ENCODE results near the gene KSR1. TPM values are rescaled to one million over a fixed set of nuclear protein-coding genes. Genes with fewer than 3 reads are reported as not detected.
A peak's percentile ranks its signal among the peaks of the same experiment; 100 is the strongest.
"Not testable (repeated sequence)": the region's sequence is repeated elsewhere in the genome, so short reads cannot be mapped to it uniquely, and the experiment has no call there.

The KSR1 gene
- total RNA-seq, 2 experiments from 2014 or later: 179 to 189 TPM

DNA sequence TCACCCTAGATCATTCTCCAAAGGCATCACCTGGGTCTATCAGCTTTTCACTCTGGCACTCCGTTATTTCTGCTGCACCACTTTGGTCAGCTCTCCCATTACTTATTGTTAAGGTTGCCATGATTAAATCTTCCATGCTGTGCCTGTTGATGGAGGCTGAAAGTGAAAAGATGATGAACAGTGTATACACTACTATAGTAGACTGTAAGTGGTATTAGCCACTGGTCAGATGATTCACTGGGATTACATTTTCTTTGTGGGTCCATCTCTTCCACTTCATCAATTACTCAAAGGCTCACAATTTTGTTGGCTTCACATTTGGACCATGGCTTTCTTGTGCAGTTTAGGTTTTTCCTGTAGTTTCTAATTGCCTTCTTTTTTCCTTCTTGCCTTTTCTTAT is 158.9 kb downstream of the KSR1 start:
- DNase-seq: no peak
- Mint-ChIP-seq H3K4me1 (ENCODE audit: low read depth) (peaks cover 55% of the 10 kb centered on the region), H3K9me3 (no peaks in the 10 kb centered on the region), H3K36me3 (ENCODE audit: low read depth) (peaks cover 75% of the 10 kb centered on the region), H3K27ac (peak overlapping the region; percentile 90), H3K4me3 (no peak overlapping the region), H3K27me3 (ENCODE audit: low read depth) (no peaks in the 10 kb centered on the region)
- intact Hi-C loops (cut with micrococcal nuclease): no loop called here
- CTCF ChIA-PET: interaction anchor here (2.7 to 8.6 kb wide), 2 partner anchors 15 to 38 kb away, joined by 9 to 87 read pairs; no protein-coding TSS in a partner anchor

DNA sequence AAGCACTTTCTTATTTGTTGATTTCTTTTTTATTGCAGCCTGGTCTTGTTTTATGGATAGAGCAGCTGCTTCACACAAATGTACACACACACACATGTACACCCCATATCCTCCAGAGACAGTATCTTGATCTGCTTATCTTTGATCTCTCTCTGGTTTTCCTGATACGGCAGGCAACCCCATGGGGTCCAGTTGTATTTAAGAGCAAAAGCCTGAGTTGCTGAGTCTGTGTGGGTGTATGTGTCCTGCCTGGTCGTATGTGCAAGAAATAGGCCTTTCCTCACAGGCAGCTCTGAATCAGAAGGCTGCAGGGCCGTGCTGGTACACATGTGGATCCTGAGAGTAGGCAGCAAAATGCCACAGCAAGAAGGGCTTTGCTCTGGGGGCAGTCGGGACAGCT is 160.2 kb downstream of the KSR1 start:
- peak; percentile 21 for DNase-seq
- peaks cover 79% of the 10 kb centered on the region for H3K36me3 Mint-ChIP-seq (ENCODE audit: low read depth)
- CTCF ChIA-PET: interaction anchor here (0.6 to 2.0 kb wide), 4 partner anchors 13 to 250 kb away, joined by 3 to 5 read pairs (median 4); no protein-coding TSS in a partner anchor

DNA sequence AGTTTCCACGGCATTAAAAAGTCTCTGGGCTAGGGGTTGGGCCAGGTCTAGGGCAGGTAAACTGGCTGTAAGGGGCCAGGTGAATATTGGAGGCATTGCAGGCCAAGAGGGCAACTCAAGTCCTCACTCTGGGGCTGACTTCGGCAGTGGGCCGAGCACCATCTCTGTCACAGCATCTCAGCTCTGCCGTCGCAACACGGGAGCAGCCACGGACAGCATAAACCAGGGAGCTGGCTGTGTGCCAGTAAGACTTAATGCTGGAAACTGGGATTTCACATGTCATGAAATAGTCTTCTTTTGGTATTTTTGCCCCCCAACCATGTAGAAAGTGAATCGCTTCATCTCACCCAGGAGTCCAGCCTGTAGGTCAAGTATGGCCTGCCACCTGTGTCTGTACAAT is 162.2 kb downstream of the KSR1 start:
- CTCF ChIA-PET: interaction anchor here (1.4 kb wide), 1 partner anchor 33 kb away, joined by 3 read pairs; no protein-coding TSS in a partner anchor
- DNase-seq: no peak
- Mint-ChIP-seq H3K4me3 (no peak overlapping the region), H3K36me3 (ENCODE audit: low read depth) (peaks cover 80% of the 10 kb centered on the region), H3K4me1 (ENCODE audit: low read depth) (peaks cover 48% of the 10 kb centered on the region), H3K9me3 (no peaks in the 10 kb centered on the region), H3K27me3 (ENCODE audit: low read depth) (no peaks in the 10 kb centered on the region), H3K27ac (peak overlapping the region; percentile 51)
- intact Hi-C loops (cut with micrococcal nuclease): no loop called here

More for the DNA sequence above, 160.2 kb downstream of the KSR1 start:
- H3K27me3 Mint-ChIP-seq (ENCODE audit: low read depth): no peaks in the 10 kb centered on the region
- peak overlapping the region; percentile 90 for H3K27ac Mint-ChIP-seq
- intact Hi-C loops (cut with micrococcal nuclease): no loop called here
- no peaks in the 10 kb centered on the region for H3K9me3 Mint-ChIP-seq
- H3K4me1 Mint-ChIP-seq (ENCODE audit: low read depth): peaks cover 62% of the 10 kb centered on the region
- no peak overlapping the region for H3K4me3 Mint-ChIP-seq

DNA sequence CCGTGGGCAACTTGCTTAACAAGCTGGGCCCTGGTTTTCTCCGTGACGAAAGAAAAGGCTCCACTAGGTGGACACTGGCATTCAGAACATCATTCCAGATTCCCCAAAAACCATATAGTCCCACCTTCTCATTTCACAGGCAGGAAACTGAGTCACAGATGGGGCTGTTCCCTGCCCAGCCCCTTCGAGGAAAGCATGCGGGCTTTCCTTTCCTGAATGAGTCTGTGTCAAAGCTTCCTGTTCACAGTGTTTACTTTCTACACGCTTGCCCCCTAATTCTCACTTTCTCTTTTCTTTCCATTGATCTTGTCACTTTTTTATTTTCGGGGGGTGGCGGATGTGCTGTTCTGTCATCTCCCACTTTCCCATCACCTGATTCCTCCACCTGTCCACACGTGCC is 164.5 kb downstream of the KSR1 start:
- Mint-ChIP-seq H3K27me3 (ENCODE audit: low read depth) (no peaks in the 10 kb centered on the region), H3K27ac (peak overlapping the region; percentile 51), H3K4me1 (ENCODE audit: low read depth) (peaks cover 36% of the 10 kb centered on the region), H3K36me3 (ENCODE audit: low read depth) (peaks cover 68% of the 10 kb centered on the region), H3K4me3 (no peak overlapping the region), H3K9me3 (no peaks in the 10 kb centered on the region)
- CTCF ChIA-PET: interaction anchor here (0.7 to 1.7 kb wide), 4 partner anchors 9 to 271 kb away, joined by 3 to 5 read pairs (median 4); no protein-coding TSS in a partner anchor
- intact Hi-C loops (cut with micrococcal nuclease): loop anchor here (1.0 kb wide), 2 partner anchors 8 to 76 kb away; no protein-coding TSS in a partner anchor
- DNase-seq: peak; percentile 65

DNA sequence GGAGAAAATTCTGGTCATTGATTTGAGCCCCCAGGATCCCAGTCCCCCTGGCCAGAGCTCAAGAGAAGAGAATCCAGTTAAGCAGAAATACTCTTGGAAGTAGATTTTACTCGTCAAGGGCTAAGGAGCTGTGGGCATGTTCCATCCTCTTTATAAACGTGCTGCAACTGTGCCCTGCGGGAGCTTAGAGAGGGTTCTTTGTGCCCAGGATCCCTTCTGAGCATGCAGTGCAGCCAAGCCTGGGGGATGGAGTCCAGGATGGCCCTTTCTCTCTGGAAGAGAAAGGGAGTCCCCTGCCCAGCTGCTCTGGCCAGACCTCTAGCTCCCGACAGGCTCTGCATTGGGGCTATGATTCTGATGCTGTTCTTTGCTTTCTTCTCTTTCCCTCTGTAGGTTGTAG is 165.3 kb downstream of the KSR1 start:
- H3K27me3 Mint-ChIP-seq (ENCODE audit: low read depth): no peaks in the 10 kb centered on the region
- H3K36me3 Mint-ChIP-seq (ENCODE audit: low read depth): peaks cover 61% of the 10 kb centered on the region
- peaks cover 28% of the 10 kb centered on the region for H3K4me1 Mint-ChIP-seq (ENCODE audit: low read depth)
- H3K9me3 Mint-ChIP-seq: no peaks in the 10 kb centered on the region
- CTCF ChIA-PET: interaction anchor here (0.7 to 1.7 kb wide), 4 partner anchors 9 to 272 kb away, joined by 3 to 5 read pairs (median 4); partner anchors contain the start of gene LGALS9
- no peak overlapping the region for H3K27ac Mint-ChIP-seq
- no peak overlapping the region for H3K4me3 Mint-ChIP-seq
- intact Hi-C loops (cut with micrococcal nuclease): no loop called here
- DNase-seq: no peak

DNA sequence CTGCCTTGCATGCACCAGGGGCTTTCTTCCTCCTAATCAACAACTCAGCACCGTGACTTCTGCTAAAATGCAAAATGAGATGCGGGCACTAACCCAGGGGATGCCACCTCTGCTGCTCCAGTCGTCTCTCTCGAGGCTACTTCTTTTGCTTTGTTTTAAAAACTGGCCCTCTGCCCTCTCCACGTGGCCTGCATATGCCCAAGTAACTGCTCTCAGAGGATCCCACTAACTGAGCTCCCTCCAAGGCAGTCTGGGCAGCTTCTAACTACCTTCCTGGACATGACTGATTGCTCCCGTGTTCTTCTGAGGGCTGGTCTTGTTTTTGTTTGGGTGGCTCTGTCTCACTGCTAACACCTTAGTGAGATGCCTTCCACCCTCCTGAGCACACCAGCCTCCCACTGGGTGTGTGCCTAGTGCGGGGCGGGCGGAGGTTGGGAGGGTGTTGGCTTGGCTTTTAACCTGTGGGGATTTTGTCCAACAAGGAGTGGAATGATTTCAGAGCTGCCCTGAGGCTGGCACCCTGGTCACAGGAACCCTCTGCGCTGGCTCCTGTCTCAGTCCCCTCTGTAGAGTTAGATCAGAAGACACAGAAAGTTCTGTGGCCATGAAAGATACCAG is 165.8 kb downstream of the KSR1 start:
- DNase-seq: no peak
- Mint-ChIP-seq H3K9me3 (no peaks in the 10 kb centered on the region), H3K4me3 (no peak overlapping the region), H3K4me1 (ENCODE audit: low read depth) (peaks cover 23% of the 10 kb centered on the region), H3K36me3 (ENCODE audit: low read depth) (peaks cover 56% of the 10 kb centered on the region), H3K27me3 (ENCODE audit: low read depth) (no peaks in the 10 kb centered on the region), H3K27ac (no peak overlapping the region)
- intact Hi-C loops (cut with micrococcal nuclease): no loop called here
- CTCF ChIA-PET: interaction anchor here (0.7 to 1.1 kb wide), 4 partner anchors 8 to 242 kb away, joined by 3 to 4 read pairs (median 3); partner anchors contain the start of gene LGALS9

DNA sequence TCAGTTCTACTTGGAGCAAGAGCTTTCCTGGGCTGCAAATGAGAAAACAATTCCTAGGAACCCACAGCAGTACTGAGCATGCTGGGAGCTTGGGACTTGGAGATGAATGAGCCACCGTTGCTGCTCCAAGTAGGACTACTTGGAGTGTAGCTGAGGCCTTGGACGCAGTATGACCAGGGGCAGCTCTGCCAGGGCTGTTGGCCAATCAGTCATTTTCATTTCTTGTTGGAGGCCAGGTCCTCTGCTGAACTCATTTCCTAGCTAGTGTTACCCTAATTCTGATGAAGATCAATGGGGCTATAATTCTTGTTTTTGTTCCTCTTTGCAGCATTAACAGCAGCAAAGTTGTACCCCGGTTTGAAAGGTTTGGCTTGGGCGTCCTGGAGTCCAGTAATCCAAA is 166.7 kb downstream of the KSR1 start:
- intact Hi-C loops (cut with micrococcal nuclease): no loop called here
- H3K4me1 Mint-ChIP-seq (ENCODE audit: low read depth): peaks cover 18% of the 10 kb centered on the region
- no peak overlapping the region for H3K4me3 Mint-ChIP-seq
- H3K27ac Mint-ChIP-seq: no peak overlapping the region
- DNase-seq: no peak
- CTCF ChIA-PET: interaction anchor here (1.0 to 1.1 kb wide), 3 partner anchors 9 to 243 kb away, joined by 3 to 4 read pairs (median 3); no protein-coding TSS in a partner anchor
- no peaks in the 10 kb centered on the region for H3K27me3 Mint-ChIP-seq (ENCODE audit: low read depth)
- H3K9me3 Mint-ChIP-seq: no peaks in the 10 kb centered on the region
- peaks cover 48% of the 10 kb centered on the region for H3K36me3 Mint-ChIP-seq (ENCODE audit: low read depth)

DNA sequence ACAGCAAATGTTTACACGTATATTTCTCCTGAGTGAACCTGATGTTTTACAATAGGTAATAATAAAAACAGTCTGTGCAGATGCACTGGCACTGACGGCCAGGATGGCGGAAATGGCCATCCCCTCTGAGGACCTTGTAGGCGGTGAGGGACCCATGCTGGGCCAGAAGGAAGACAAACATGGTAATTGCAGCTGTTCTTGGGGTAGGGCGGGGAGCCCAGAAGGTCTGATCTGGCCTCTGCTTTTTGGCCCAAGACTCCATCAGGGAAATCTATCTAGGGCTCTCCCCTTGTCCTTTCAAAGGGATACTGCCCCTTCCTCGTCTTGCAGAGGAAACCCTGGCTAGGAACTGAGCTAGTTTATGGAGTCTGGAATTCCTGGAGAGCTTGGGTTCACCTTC is 167.4 kb downstream of the KSR1 start:
- intact Hi-C loops (cut with micrococcal nuclease): no loop called here
- Mint-ChIP-seq H3K27me3 (ENCODE audit: low read depth) (no peaks in the 10 kb centered on the region), H3K4me1 (ENCODE audit: low read depth) (peaks cover 18% of the 10 kb centered on the region), H3K27ac (no peak overlapping the region), H3K36me3 (ENCODE audit: low read depth) (peaks cover 42% of the 10 kb centered on the region), H3K9me3 (no peaks in the 10 kb centered on the region), H3K4me3 (no peak overlapping the region)
- CTCF ChIA-PET: no interaction called here
- no peak for DNase-seq

DNA sequence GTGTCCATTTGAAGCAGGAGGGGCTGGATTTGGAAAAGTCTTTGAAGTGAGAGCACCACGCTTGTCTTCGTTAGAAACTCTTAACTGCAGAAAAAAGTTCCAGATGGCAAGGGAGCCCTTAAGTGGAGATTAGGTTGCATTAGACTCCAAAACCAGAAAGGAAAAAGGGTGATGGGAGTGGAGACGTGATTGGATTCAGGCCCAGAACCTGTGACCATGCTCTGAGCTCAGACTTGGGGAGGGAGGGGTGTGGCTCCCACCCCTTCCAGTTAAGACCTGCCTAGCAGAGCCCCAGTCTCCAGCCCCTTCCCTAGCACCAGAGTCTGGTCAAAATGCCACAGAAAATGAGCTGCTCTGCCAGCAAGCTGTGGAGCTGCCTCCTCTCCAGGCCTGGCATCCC is 168.3 kb downstream of the KSR1 start:
- CTCF ChIA-PET: no interaction called here
- intact Hi-C loops (cut with micrococcal nuclease): no loop called here
- peaks cover 24% of the 10 kb centered on the region for H3K4me1 Mint-ChIP-seq (ENCODE audit: low read depth)
- H3K27ac Mint-ChIP-seq: no peak overlapping the region
- no peaks in the 10 kb centered on the region for H3K9me3 Mint-ChIP-seq
- H3K27me3 Mint-ChIP-seq (ENCODE audit: low read depth): no peaks in the 10 kb centered on the region
- peaks cover 41% of the 10 kb centered on the region for H3K36me3 Mint-ChIP-seq (ENCODE audit: low read depth)
- no peak overlapping the region for H3K4me3 Mint-ChIP-seq
- no peak for DNase-seq

DNA sequence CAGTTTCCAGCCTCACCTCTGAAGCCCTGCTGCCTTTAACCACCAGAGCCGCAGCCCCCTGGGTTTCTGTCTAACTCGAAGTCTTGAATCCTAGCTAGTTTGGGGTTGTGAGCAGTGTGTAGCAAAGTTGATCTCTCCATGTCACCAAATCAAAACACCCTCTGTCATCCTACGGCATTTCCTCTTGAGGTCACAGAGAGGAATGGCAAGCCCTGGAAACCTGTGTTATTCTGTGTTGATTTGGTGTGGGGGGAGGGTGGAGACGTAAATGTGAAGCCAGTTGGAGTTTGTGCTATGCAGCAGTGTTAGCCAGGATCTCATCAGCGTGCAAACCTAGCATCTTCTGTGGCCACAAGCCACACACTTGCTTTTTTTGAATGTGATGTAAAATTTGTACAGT is 169.6 kb downstream of the KSR1 start:
- CTCF ChIA-PET: interaction anchor here (1.0 to 2.0 kb wide), 4 partner anchors 24 to 77 kb away, joined by 3 to 5 read pairs (median 4); no protein-coding TSS in a partner anchor
- no peaks in the 10 kb centered on the region for H3K9me3 Mint-ChIP-seq
- no peak overlapping the region for H3K27ac Mint-ChIP-seq
- no peak for DNase-seq
- H3K27me3 Mint-ChIP-seq (ENCODE audit: low read depth): no peaks in the 10 kb centered on the region
- H3K4me1 Mint-ChIP-seq (ENCODE audit: low read depth): peaks cover 19% of the 10 kb centered on the region
- H3K36me3 Mint-ChIP-seq (ENCODE audit: low read depth): peaks cover 34% of the 10 kb centered on the region
- intact Hi-C loops (cut with micrococcal nuclease): no loop called here
- no peak overlapping the region for H3K4me3 Mint-ChIP-seq

DNA sequence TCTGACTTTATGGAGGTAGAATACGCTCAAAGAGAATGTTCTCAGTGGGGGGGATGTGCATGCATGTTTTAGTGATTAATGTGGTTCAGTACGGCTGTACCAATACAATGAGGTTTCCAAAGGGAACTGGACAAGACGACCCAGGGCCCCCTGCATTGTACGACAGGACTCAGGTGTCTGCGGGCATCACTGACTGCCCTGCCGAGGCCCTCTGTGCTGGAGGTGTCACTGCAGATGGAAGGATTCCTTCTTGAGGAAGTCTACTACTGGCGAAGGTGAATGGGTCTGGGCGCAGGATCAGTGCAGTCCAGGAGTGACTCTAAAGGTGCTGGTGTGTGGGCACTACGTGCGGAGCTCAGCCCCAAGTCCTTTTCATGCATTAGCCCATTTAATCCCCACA is 171.3 kb downstream of the KSR1 start:
- H3K9me3 Mint-ChIP-seq: no peaks in the 10 kb centered on the region
- no peak overlapping the region for H3K4me3 Mint-ChIP-seq
- H3K27ac Mint-ChIP-seq: no peak overlapping the region
- no peaks in the 10 kb centered on the region for H3K27me3 Mint-ChIP-seq (ENCODE audit: low read depth)
- DNase-seq: no peak
- peaks cover 26% of the 10 kb centered on the region for H3K36me3 Mint-ChIP-seq (ENCODE audit: low read depth)
- CTCF ChIA-PET: no interaction called here
- intact Hi-C loops (cut with micrococcal nuclease): no loop called here
- peaks cover 25% of the 10 kb centered on the region for H3K4me1 Mint-ChIP-seq (ENCODE audit: low read depth)

DNA sequence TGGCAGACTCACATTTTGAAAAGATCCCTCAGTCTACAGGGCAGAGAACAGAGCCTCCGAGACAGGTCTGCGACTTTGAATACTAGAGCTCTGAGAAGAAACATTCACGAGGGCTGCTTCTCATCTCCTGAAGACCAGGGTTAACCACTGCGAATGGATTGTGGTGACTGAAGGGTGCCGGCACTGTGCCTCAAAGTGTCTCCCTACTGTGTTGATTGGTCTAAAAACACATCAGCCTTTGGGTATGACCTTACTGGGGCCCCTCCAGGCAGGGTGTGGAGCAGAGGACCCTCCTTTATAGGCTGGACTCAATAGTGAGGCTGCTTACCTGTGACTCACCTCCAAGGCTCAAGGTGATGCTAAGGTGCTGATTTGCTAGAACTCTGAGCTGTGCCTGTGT is 172.1 kb downstream of the KSR1 start:
- H3K9me3 Mint-ChIP-seq: no peaks in the 10 kb centered on the region
- H3K36me3 Mint-ChIP-seq (ENCODE audit: low read depth): peaks cover 18% of the 10 kb centered on the region
- peak overlapping the region; percentile 59 for H3K27ac Mint-ChIP-seq
- CTCF ChIA-PET: no interaction called here
- H3K27me3 Mint-ChIP-seq (ENCODE audit: low read depth): no peaks in the 10 kb centered on the region
- DNase-seq: no peak
- no peak overlapping the region for H3K4me3 Mint-ChIP-seq
- H3K4me1 Mint-ChIP-seq (ENCODE audit: low read depth): peaks cover 33% of the 10 kb centered on the region
- intact Hi-C loops (cut with micrococcal nuclease): no loop called here

DNA sequence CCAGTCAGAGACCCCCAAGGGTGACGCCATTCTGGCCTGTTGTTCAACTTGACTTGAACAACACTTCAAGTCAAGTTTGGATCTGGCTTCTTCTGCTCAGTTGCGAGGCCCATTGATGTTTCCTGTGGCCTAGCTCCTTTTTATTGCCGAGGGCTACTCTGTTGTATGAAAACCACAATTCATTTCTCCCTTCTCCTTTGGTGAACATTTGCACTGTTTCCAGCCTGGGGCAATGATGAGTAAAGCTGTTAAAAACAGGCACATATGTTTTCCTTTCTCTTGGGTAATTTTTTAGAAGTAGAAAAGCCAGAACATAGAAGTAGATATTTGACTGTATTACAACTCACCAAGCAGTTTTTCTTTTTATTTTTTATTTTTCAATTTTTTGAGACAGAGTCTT is 173.0 kb downstream of the KSR1 start:
- DNase-seq; intact Hi-C loops (cut with micrococcal nuclease); H3K4me3 Mint-ChIP-seq; H3K27me3 Mint-ChIP-seq (ENCODE audit: low read depth); H3K27ac Mint-ChIP-seq; CTCF ChIA-PET; H3K9me3 Mint-ChIP-seq: not testable (repeated sequence)
- Mint-ChIP-seq H3K4me1 (ENCODE audit: low read depth) (peaks cover 37% of the 10 kb centered on the region), H3K36me3 (ENCODE audit: low read depth) (peaks cover 12% of the 10 kb centered on the region)
